ENCODE data around the gene EPHA5.

EPHA5 gene

DNA sequence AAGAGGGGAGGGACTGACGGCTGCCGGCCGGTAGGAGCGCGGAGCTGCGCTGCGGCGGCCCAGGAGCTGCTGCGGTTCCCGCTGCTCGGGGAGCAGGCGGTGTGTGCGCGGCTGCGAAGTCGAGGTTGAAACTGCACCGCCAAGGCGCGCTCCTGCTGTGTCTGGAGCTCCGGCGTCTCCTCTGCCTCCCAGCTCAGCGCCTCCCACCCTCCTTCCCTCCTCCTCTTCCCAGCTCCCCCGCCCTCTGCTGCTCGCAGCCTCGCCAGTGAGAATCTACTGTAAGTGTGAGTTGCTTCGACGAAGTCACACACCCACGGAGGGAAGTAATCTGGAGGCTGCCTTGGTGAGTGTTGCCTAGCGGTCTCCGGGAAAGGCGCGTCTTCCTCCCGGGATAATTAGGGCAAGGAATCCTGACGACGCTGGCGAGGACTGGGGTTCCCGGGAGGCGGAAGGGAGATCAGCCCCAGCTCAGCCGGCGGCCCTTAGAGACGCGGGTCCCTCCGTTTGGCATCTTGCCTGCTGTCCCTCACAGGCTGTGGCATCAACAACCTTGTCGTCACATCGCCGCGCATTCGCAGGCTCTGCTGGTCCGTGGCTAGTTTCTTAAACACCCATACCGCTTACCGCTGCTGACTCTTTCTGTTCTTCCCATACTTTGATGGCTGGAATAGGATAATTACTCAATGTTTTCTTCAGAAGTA lies at the start of gene EPHA5:
TSS of gene EPHA5 (minus strand) at position 159 of the 701 bp plus-strand sequence. CDS start 747 bp downstream, outside the sequence.
- no peak for DNase-seq (ENCODE audit: low read depth in 2 of 2, low spot score in 1 of 2)

DNA sequence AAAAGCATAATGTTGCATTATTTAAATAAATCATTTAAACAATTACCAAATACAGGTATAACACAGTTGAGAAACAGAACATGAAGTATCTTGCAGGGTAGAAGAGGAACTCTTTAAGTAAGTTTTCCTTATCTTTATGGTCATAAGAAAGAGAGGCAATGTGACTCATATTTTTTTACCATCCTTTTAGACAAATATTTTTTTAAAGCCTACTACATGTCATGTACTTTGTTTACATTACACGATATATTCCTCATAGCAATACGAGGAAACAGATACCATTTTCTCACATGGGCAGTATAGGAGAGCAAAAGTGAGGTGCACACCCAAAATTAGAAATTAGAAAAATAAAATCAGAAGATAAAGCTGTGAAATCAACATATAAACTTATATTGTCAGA lies 49.3 kb upstream of the EPHA5 start:
- no peak for DNase-seq (ENCODE audit: low read depth in 2 of 2, low spot score in 1 of 2)

- DNase-seq (ENCODE audit: low read depth in 2 of 2, low spot score in 1 of 2), result no peak
These were observed 28.3 kb upstream of the EPHA5 start for GRCh38 chr4:65698631-65699030.

DNA sequence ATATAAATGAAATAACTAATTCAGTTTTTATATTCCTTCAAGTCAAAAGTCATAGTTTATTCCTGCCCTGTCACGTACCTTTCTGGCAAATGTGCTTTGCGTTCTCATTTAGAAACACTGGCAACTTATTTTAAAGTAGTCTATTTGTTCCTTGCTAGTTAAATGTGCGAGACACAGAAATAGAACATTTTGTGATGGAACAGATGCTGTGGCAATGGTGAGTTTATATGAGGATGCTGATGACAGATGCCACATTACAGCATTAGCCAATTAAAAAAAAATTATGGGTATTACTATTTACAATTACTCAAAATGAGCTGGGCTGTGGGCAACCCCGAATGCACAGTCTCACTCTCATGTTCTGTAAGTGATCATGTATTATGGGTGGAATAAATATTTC lies 26.1 kb upstream of the EPHA5 start:
- no peak for DNase-seq (ENCODE audit: low read depth in 2 of 2, low spot score in 1 of 2)

- DNase-seq (ENCODE audit: low read depth in 2 of 2, low spot score in 1 of 2), result no peak
These were observed 1.1 kb upstream of the EPHA5 start for GRCh38 chr4:65671372-65671771.

DNA sequence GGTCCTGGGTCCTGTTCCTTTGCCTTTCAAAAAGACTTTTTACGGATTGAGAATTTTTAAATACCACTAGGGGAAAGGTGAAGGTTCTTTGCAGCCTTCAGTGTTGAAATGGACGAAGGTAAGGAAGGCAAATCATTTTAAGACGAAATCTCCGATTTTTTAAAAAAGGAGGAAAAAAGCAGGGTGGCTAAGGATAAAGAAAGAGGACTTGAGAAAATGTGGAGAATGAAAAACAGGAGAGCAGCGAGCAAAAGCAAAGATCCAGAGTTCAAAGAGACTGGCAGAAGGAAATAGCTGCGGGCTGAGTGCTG lies 314 bp downstream of the EPHA5 start:
- DNase-seq (ENCODE audit: low read depth in 2 of 2, low spot score in 1 of 2), result no peak

DNA sequence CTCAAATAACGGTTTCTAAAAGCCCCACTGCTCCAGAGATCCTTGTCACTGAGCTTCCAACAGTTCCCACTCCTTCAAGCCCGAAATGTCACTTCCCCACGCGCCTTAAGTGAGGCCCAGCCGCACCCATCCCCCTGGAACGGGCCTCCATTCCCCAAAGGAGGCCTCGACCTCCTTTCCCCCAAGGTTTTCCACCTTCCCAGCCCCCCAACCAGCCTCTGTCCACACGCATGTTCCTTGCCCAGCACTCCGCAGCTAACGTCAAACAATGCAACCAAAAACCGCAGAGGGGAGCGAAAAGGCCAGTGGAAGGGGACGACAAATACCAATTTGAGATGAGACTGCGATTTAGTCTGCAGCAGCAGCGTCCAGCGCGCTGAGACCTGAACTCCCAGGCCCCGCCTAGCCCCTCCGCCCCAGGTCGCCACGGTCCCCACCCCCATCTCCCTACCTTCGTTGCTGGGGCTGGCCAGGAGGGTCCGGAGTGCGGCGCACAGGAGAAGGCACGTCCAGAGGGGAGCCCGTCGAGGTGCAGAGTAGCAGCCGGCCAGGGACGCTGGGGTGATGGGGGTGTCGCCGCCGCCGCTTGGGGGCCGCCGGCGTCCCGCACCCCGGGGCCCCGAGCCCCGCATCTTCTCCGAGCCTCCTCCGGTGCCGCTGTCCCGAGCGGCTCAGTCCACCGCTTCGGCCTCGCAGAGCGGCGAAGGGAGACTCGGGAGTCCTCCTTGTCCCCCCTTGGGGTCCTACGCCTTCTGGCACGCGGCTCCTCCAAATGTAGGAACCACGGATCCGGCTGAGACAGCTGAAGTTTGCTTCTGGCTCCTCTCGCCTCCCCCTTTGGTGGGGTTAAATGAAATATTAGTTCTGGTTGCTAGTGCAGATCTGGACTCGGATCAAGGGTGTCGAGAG lies 924 bp downstream of the EPHA5 start:
- DNase-seq (ENCODE audit: low read depth in 2 of 2, low spot score in 1 of 2), result no peak

GRCh38 chr4:65668201-65669089 lies 1.8 kb downstream of the EPHA5 start:
- DNase-seq (ENCODE audit: low read depth in 2 of 2, low spot score in 1 of 2), result no peak

- no peak for DNase-seq (ENCODE audit: low read depth in 2 of 2, low spot score in 1 of 2)
These were observed 2.7 kb downstream of the EPHA5 start for GRCh38 chr4:65667506-65668041.

DNA sequence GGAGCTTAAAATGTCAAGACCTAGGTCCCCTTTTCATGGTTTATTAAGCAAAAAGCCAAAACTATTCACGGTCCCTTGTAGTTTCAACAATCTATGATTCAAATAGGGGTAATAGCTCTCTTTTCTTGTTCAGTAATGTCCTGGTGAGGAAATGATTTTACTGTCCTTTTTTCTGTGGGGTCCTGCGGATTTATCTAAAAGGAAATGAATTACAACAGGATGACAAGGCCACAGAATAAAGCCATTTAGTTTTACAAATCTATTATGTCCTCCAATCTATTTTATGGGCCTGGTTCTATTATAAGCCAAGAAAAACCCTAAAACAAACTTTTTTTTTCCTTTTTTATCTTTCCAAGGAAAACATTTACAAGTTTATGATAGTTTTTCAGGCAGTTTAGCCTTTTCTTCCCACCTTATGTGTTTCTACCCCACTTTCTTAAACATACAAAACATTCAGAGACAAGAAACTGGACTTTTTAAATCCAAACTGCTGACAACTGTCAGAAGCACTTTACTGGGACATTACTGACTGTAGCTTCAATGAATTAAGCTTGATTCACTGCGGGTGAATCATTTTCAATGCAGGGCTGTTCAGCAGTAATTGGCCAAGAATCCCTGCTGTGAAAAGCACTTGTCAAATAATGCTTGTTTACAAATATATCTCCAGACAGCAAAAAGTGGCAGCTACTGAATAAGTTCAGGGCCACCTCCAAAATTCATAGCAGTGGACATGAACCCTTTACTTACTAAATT lies 4.3 kb downstream of the EPHA5 start:
- DNase-seq (ENCODE audit: low read depth in 2 of 2, low spot score in 1 of 2), result no peak

DNA sequence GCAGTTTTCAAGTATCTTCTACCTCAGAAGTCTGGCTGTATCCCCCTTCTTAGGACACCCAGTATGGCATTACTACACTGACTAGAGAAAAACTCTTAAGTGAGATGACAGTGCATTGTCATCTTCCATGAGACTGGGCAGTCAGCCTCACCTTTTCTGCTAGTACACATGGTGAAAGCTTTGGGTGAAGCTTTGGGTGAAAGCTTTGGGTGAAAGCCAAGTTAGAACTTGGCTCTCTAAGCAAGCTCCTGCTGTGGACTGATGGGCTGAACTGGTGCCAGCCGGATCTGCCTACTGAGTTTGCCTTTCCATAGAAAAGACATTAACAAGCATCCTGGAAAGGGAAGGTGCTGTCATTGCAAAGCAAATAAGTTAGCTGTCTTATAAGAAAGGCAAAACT lies 8.8 kb downstream of the EPHA5 start:
- DNase-seq (ENCODE audit: low read depth in 2 of 2, low spot score in 1 of 2), result no peak

DNA sequence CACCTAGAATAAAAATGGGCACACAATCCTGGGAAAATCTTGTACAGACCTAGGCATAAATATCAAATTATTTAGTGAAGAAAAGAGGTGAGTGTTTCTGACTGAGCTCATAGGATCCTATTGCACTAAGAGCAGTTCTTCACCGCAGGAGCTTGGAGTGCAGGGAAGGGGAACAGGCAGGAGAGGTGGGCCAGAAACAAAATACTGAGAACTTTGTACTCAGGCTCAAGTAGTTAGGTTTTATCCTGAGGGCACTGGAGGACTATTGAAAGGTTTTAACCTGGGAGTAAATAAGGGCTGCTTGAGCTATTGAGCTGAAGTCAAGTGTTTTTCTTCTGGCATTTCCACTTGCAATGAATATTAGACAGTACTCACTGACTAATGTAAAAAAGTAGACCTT lies 12.2 kb downstream of the EPHA5 start:
- no peak for DNase-seq (ENCODE audit: low read depth in 2 of 2, low spot score in 1 of 2)

DNA sequence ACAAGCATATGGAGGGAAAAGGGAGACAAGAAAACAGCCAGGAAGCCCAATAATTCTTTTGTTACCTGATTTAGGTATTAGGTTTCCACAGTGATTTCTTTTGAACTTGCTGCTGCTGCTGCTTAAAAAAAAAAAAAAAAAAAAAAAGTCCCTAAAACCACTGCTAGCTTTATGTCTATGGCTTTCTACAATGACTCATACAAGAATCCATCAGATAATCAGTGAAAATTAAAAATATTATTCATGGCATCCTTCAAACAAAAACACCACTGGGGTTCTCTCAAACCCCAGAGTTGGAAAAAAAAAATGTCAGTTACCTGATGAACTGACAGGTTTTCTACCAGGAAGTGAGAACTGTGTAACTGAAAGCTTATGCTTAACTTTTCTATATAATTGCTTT lies 14.3 kb downstream of the EPHA5 start:
- DNase-seq (ENCODE audit: low read depth in 2 of 2, low spot score in 1 of 2), result no peak

- DNase-seq (ENCODE audit: low read depth in 2 of 2, low spot score in 1 of 2), result no peak
These were observed 15.3 kb downstream of the EPHA5 start for GRCh38 chr4:65654976-65655375.

- DNase-seq (ENCODE audit: low read depth in 2 of 2, low spot score in 1 of 2), result no peak
These were observed 16.4 kb downstream of the EPHA5 start for GRCh38 chr4:65653740-65654361.

GRCh38 chr4:65651751-65652150 lies 18.5 kb downstream of the EPHA5 start:
- no peak for DNase-seq (ENCODE audit: low read depth in 2 of 2, low spot score in 1 of 2)

GRCh38 chr4:65651031-65651430 lies 19.3 kb downstream of the EPHA5 start:
- DNase-seq (ENCODE audit: low read depth in 2 of 2, low spot score in 1 of 2), result no peak

DNA sequence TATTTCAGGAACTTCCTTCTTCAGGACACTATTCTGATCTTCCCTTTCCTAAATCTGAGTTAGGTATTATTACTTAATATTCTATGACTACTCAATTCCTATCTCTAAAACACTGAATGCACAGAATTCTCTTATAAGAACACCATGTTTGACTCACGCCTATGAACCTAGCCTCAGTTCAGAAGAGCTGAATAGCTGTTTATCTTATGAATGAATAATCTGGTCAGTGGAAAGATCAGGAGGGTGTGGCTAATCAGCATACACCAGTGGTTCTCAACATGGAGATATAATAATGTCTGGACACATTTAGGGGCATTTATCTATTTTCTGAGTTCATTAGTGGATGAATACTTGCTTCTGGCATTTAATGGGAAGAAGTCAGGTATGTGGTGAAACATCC lies 24.2 kb downstream of the EPHA5 start:
- no peak for DNase-seq (ENCODE audit: low read depth in 2 of 2, low spot score in 1 of 2)

DNA sequence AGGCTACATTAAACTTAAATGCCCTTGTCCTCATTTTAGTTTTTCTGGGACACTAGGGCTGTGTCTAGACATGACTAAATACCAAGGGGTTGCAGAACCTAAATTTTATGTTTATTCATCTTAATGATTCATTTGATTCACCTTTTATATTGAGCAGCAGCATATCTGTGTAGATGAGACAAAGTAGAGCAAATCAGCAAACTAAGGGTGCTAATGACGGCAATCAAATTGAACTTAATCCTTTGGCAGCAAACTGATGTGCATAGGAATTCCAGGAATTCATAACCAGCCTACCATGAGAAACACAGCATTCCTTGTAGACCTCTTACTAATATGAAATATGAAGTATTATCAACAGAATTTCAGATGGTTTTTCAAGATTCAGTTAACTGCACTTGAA lies 25.1 kb downstream of the EPHA5 start:
- DNase-seq (ENCODE audit: low read depth in 2 of 2, low spot score in 1 of 2), result no peak
